ENCODE data around the gene RAB31.
"Not testable (repeated sequence)": the region's sequence is repeated elsewhere in the genome, so short reads cannot be mapped to it uniquely, and the experiment has no call there.

Gene RAB31

GRCh38 chr18:9764011-9764481 lies 55.9 kb downstream of the RAB31 start:
- no peak for DNase-seq

- DNase-seq, result no peak
Measured at GRCh38 chr18:9765501-9765900, 57.4 kb downstream of the RAB31 start.

GRCh38 chr18:9766076-9766481 lies 58.0 kb downstream of the RAB31 start:
- DNase-seq, result no peak

GRCh38 chr18:9766740-9767139 lies 58.6 kb downstream of the RAB31 start:
- no peak for DNase-seq

- DNase-seq, result not testable (repeated sequence)
Measured at GRCh38 chr18:9768071-9768691, 60.1 kb downstream of the RAB31 start.

- not testable (repeated sequence) for DNase-seq
Measured at GRCh38 chr18:9770111-9770510, 62.0 kb downstream of the RAB31 start.

- DNase-seq, result no peak
Measured at GRCh38 chr18:9771261-9771976, 63.3 kb downstream of the RAB31 start.

- no peak for DNase-seq
Measured at GRCh38 chr18:9771977-9772660, 64.0 kb downstream of the RAB31 start.

- no peak for DNase-seq
Measured at GRCh38 chr18:9772847-9773677, 65.0 kb downstream of the RAB31 start.

GRCh38 chr18:9774150-9774549 lies 66.0 kb downstream of the RAB31 start:
- DNase-seq, result no peak

GRCh38 chr18:9775178-9775577 lies 67.1 kb downstream of the RAB31 start:
- DNase-seq, result no peak

GRCh38 chr18:9779630-9780029 lies 71.5 kb downstream of the RAB31 start:
- DNase-seq, result no peak

- no peak for DNase-seq
Measured at GRCh38 chr18:9782073-9782857, 74.2 kb downstream of the RAB31 start.

- no peak for DNase-seq
Measured at GRCh38 chr18:9786631-9787030, 78.5 kb downstream of the RAB31 start.

- DNase-seq, result no peak
Measured at GRCh38 chr18:9787036-9787435, 78.9 kb downstream of the RAB31 start.

GRCh38 chr18:9787712-9788111 lies 79.6 kb downstream of the RAB31 start:
- DNase-seq, result no peak

GRCh38 chr18:9788140-9788539 lies 80.0 kb downstream of the RAB31 start:
- no peak for DNase-seq

GRCh38 chr18:9788860-9789259 lies 80.8 kb downstream of the RAB31 start:
- no peak for DNase-seq

- DNase-seq, result no peak
Measured at GRCh38 chr18:9790261-9790660, 82.2 kb downstream of the RAB31 start.

- no peak for DNase-seq
Measured at GRCh38 chr18:9791991-9792390, 83.9 kb downstream of the RAB31 start.

GRCh38 chr18:9792565-9793245 lies 84.6 kb downstream of the RAB31 start:
- DNase-seq, result no peak

- no peak for DNase-seq
Measured at GRCh38 chr18:9796011-9796410, 87.9 kb downstream of the RAB31 start.

Data from NCI-H524 treated with DMSO at 0.1 percent for 48 hours (cell line).